ENCODE results near the gene WWOX.

WWOX gene

GRCh38 chr16:78895681-78896080 lies 796.2 kb downstream of the WWOX start:
- intact Hi-C loops (cut with DNase I) = no loop called here
- no peak for DNase-seq

- intact Hi-C loops (cut with DNase I) = no loop called here
- DNase-seq = no peak
Measured at GRCh38 chr16:78896280-78896679, 796.8 kb downstream of the WWOX start.

GRCh38 chr16:78897299-78897698 lies 797.8 kb downstream of the WWOX start:
- DNase-seq = no peak

DNA sequence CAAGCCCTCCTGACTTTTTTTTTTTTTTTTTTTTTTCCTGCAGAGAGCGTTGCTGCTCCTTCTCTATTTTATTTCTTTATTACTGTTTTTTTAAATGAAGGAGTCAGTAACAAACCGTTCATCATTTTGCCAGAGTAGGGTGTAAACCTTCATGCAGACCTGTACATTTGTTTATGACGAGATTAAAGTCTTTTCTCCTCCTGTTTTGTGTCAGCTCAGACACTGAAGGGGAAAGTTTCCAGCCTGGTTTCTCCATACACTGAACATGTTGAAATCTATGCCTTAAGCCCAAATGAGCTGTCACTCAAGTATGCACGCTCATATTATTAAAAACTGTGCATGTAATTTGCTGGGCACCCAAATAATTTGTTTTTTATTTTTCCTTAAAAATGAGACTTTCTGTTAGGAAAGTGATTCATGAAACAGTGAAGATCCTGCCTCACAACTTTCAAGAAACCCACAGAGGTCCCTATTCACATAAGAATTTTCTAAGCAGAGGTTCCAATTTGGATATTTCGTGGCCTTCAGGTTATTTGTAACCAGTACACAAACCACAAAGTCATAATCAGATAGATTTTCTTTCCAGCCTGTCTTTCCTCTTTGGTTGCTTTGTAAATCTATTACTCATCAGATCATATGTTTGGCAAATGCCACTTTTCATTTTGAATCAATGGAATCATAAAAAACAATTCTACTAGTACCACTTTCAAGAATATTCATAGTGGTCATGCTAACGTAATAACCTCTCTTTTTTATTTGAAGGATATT lies 800.8 kb downstream of the WWOX start:
- no peak for DNase-seq
- intact Hi-C loops (cut with DNase I) = no loop called here

More at GRCh38 chr16:78897299-78897698, 797.8 kb downstream of the WWOX start:
- intact Hi-C loops (cut with DNase I) = no loop called here

GRCh38 chr16:78900966-78901365 lies 801.5 kb downstream of the WWOX start:
- intact Hi-C loops (cut with DNase I) = no loop called here
- DNase-seq = no peak

DNA sequence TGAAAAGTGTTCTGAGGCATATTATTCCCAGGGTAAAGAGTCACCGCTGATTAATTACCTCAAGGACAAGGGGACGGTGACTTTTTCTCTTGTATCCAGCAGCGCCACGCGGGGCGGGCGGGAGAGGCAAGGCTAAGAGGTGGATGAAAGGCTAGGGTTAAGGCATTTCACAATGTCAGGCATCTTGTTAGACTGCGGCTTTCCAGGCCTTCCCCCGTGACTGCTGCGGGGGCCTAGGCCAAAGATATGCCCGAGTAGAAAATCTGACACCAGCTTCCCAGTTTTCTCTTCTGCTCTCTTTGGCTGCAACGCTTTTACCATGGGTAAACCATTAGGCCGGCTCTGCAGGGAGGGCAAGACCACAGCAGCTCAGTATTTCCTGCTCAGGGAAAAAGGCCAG lies 802.9 kb downstream of the WWOX start:
- intact Hi-C loops (cut with DNase I) = no loop called here
- DNase-seq = no peak

- intact Hi-C loops (cut with DNase I) = no loop called here
- no peak for DNase-seq
Measured at GRCh38 chr16:78903237-78903636, 803.8 kb downstream of the WWOX start.

DNA sequence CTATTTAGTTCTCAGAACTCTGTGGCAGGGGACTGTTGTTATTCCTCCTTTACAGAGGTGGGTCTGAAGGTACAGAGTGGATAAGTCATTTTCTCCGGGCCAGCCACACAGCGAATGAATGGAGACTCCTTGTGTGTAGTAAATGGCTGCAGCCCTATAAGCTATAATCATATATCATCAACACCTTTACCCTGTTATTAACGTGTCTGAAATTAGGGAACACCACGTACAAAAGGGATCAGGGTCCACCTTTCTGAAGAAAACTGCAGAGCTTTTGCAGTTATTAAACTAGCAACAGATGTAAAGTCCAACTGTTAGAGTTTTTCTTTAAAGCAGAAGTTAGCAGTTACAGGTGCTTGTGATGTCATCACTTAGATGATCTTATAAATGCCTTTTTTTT lies 804.4 kb downstream of the WWOX start:
- intact Hi-C loops (cut with DNase I) = no loop called here
- DNase-seq = no peak

DNA sequence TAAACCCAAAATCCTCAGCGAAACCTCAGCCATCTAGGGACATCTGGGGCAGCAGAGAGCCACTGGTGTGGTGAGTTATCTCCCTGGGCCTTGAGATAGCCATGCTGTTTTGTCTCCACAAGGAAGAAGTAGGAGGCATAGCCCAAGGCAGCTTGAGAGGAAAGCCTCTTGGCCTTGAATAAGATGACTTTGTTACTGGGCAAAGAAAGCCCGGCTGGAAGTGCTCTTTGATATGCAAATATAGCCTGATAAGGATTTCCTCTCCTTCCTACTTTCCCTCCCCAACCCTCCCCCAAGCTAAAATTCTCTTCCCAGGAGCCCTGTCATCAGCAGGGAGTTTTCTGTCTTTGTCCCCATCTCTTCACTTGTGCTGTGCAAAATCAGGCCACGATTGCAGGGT lies 806.7 kb downstream of the WWOX start:
- intact Hi-C loops (cut with DNase I) = no loop called here
- no peak for DNase-seq

GRCh38 chr16:78909226-78909625 lies 809.8 kb downstream of the WWOX start:
- intact Hi-C loops (cut with DNase I) = no loop called here
- DNase-seq = no peak

- DNase-seq = no peak
- intact Hi-C loops (cut with DNase I) = no loop called here
Measured at GRCh38 chr16:78915811-78916345, 816.4 kb downstream of the WWOX start.

GRCh38 chr16:78916928-78917545 lies 817.6 kb downstream of the WWOX start:
- no peak for DNase-seq
- intact Hi-C loops (cut with DNase I) = no loop called here

DNA sequence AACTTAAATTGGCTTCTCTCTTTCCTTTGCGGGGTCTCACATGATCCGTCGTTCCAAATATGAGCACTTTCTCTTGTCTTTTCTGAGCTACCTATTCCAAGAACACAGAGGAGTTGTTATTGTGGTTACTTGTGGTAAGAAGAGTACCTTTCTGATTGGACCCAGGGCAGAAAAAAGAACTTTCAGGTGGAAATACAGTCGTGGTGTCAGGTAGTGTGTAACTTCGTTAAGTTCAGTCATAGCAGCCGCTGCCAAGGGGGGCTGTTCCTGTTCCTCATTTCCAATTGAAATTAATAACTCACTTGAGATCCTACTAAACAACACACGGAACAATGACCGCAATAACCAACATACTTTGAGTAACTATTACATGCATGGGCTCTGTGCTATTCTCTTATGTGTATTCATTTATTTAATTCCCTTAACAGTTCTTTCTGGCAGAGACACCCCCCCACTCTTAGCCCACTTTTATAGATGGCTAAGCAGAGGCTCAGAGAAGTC lies 819.4 kb downstream of the WWOX start:
- DNase-seq = no peak
- intact Hi-C loops (cut with DNase I) = no loop called here

DNA sequence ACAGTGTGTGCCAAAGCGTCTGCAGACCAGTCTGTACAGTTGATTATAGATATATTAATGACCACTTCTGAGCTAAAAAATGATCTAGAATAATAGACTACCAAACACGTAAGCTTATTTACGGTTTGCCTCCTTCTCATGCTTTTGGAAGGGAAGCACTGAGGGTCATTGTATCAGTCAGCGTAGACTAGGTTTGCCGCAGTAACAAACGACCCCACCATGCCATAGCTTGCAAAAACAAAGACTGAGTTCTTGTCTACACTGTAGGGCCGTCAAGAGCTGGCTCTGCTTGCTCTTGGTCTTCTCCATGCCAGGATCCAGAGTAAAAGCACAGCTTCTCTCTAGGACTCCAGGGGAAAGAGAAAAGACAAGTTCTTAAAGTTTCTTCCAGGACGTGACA lies 820.4 kb downstream of the WWOX start:
- DNase-seq = no peak
- intact Hi-C loops (cut with DNase I) = no loop called here

DNA sequence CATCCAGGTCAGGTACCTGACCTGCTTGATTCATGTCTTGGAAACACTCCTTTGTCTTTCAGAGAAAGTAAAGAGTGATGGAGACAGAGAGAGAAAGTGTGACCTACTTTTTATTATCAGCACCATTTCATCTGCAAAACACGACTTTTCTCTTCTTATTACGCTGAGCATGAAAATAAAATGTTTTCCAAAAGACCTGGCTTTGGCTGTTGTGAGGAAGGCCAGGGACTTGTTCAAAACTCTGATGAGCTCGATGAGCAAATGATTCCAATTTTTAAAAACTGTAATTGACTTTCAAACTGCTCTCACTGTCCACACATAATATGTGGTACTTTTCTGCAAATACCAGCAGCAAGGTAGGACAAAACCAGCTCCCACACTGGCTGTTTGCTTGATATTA lies 821.2 kb downstream of the WWOX start:
- no peak for DNase-seq
- intact Hi-C loops (cut with DNase I) = no loop called here

- intact Hi-C loops (cut with DNase I) = no loop called here
- peak in 1 of 10 donors; percentile 18 for DNase-seq
Measured at GRCh38 chr16:78925083-78925767, 825.8 kb downstream of the WWOX start.

- intact Hi-C loops (cut with DNase I) = no loop called here
- no peak for DNase-seq
Measured at GRCh38 chr16:78926723-78927210, 827.3 kb downstream of the WWOX start.

DNA sequence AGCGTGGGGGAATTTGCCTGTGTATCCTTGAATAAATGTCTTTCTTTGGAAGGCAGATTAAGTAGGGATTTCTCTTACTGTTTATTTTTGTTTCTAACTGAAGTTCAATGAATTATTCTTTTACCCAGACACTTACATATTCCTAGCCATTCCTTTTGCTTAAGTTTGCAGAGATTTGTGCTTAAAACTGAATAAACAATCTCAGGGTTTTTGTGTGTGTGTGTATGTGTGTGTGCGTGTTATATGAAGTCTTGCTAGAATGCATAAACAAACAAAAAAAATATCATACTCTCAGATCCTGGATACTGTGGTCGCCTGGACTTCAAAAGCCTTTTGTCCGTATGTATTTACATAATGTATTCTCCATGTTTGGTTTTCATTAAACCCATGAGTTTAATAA lies 828.3 kb downstream of the WWOX start:
- intact Hi-C loops (cut with DNase I) = no loop called here
- DNase-seq = no peak

DNA sequence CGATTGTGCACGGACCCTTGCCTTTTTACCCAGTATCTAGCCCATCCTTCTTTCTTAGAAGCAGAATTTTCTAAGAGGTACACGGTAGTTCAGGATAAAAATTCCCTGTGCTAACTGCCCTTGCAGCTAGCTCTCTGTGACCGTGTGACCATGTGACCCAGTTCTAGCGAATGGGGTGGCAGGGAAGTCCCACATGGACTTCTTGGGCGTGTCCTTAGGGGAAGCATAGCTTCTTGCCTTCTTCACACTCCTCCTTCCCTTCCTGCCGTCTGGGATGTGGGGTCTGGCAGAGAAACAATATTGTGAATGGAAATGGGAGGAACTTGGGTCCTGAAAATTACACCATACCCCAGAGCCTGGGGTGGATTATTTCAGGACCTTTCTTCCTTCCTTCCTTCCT lies 830.4 kb downstream of the WWOX start:
- no peak for DNase-seq
- intact Hi-C loops (cut with DNase I) = no loop called here

GRCh38 chr16:78930561-78930960 lies 831.1 kb downstream of the WWOX start:
- intact Hi-C loops (cut with DNase I) = no loop called here
- DNase-seq = no peak

GRCh38 chr16:78931267-78931666 lies 831.8 kb downstream of the WWOX start:
- intact Hi-C loops (cut with DNase I) = no loop called here

More at GRCh38 chr16:78931267-78931666, 831.8 kb downstream of the WWOX start:
- no peak for DNase-seq

All from posterior cingulate gyrus (tissue), 11 donors.